GM12873 (cell line): ENCODE results near the gene EMC8.

Source experiments
- TF ChIP-seq, protein P1 (sequence below): IDR thresholded peaks from 2 replicates; pipeline ENCODE4 v1.5.1; 2012; ENCODE audit warnings: low read depth, mild to moderate bottlenecking, moderate library complexity, low read length, control low read depth; ENCODE audit not compliant: insufficient read depth; ENCODE audit errors: missing control alignments

The EMC8 gene

DNA sequence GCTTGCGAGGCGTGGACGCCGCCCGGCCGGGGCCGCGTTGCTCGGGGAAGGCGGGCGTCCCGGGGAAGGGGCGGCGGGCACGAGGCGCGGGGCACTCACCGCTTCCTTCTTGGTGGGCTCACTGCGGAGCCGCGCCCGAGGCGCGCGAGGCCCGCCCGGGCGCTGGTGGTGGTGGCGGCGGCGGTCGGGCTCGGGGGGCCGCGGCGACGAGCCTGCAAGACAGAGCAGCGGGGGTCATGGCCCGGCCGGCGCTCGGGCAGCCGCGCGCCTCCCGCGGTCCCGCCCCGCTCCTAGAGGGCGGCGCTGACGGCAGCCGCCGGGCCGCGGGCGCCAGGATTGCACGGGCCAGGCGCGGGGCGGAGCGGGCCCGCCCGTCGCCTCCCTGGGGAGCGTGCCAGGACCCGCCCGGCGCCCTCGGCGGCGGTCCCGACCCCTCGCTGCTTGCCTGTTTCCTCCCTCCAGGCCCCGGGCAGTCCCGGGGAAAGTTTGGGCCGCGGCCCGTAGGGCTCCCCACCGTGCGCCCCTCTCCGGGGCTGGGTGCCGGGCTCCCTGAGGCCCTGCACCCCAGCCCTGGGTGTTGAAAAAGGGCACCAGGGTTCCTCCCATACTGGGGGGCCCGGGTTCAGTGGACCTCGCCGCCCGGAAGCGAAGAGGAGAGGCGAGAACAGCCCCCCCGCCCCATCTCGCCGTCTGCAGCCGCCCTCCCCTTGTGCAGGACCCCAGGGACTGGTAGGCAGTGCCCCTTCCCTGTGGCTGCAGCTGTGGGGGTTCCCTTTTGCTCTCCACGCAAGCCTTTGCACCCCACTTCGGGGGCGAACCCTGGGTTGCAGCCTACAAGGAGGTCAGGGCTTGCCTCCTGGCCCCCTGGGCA, 48.3 kb downstream of the EMC8 start, which contains the start of gene C16orf74:
C16orf74 (minus strand) TSS at position 270 of the 871 bp plus-strand sequence. CDS start 15,879 bp downstream, outside the sequence.
- TF ChIP-seq, protein P1, sequence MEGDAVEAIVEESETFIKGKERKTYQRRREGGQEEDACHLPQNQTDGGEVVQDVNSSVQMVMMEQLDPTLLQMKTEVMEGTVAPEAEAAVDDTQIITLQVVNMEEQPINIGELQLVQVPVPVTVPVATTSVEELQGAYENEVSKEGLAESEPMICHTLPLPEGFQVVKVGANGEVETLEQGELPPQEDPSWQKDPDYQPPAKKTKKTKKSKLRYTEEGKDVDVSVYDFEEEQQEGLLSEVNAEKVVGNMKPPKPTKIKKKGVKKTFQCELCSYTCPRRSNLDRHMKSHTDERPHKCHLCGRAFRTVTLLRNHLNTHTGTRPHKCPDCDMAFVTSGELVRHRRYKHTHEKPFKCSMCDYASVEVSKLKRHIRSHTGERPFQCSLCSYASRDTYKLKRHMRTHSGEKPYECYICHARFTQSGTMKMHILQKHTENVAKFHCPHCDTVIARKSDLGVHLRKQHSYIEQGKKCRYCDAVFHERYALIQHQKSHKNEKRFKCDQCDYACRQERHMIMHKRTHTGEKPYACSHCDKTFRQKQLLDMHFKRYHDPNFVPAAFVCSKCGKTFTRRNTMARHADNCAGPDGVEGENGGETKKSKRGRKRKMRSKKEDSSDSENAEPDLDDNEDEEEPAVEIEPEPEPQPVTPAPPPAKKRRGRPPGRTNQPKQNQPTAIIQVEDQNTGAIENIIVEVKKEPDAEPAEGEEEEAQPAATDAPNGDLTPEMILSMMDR, result no peak

DNA sequence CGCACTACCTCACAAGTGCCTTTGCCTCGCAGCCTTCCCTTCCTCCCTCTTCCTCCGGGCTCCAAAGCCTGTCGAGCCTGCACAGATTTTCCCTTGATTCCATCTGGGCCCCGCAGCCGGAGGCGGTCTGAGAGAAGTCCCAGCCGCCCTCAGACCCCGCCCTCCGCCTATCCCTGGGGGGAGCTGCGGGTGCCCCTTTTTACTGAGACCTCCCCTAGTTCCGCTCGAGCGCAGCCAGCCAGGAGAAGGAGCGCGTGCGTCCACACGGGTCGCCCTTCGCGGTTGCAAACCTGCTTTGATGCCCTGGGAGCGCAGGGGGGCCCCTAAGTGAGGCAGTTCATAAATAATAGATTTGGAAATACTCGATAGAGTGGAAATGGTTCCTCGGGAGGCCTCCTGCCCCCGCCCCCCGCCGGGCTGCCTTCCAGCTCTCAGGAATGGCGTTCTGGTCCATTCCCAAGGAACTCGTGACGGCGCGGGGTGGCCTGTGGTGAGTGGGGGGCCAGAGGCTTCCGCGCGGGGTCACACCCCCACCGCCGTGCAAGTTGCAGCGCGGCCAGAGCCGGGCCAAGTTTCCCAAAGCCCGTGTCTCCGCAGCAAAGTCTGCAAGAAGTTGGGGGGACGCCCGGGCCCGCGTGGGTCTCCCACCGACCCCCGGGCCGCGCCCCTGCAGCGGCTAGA, 49.1 kb downstream of the EMC8 start:
- TF ChIP-seq, protein P1, result peak; percentile 29

GRCh38 chr16:85749771-85750145, 49.6 kb downstream of the EMC8 start:
- TF ChIP-seq, protein P1, result no peak

DNA sequence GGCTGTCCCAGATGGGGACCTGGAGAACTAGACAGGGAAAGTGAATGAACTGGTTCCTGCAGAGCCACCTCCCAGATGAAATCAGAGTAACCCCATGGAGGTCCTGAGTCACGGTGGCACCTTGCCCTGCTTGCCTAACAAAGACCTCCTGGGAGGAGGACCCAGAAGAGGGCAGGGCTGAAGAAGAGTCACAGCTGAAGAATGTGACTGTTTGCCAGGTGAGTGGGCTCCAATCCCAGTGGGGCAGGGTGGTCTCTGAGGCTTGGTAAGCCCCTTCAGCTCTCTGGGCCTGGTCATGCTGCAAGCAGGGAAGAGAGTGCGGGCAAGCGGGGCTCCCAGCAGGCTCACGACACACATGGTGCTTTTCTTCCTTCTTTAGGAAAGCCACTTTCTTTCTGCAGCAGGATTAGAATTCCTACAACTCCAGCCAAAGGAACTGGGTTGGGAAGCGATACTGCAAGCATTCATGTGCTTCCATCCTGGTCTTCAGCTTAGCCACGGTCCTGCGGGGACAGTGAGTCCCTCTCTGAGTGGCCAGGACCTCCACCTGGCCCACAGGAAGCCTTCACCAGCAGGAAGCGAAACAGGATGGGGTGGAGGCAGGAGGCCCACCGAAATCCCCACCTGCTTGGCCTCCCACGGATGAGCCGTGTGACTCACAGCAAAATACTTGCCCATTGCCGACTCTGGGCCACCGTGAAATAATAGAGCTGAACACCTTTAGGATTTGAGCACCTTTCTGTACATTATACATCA, 52.7 kb downstream of the EMC8 start:
- TF ChIP-seq, protein P1, result no peak

GRCh38 chr16:85738923-85739715, 60.2 kb downstream of the EMC8 start:
- TF ChIP-seq, protein P1, result no peak

DNA sequence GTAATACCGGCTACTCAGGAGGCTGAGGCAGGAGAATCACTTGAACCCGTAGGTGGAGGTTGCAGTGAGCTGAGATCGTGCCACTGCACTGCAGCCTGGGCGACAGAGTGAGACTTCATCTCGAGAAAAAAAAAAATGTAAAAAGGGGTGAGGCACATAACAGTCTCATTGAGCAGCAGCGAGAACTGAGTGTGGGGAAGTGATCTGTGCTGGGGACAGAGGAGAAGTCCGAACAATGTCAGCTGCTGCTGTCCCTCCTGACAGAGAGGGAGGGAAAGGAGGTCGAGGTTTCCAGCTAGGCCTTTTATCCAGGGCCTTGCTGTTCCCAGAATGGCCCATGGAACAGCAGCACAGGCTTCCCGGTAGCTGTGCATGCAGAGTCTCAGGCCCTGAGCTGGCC, 62.4 kb downstream of the EMC8 start:
- TF ChIP-seq, protein P1, result no peak
